Esophagus squamous epithelium (tissue), 5 donors: ENCODE data around the gene ABCB1. TPM values are rescaled to one million over a fixed set of nuclear protein-coding genes. Genes with fewer than 3 reads are reported as not detected.

Experiments
- DNase-seq: peaks from one replicate; lab custom pipeline; 2025; lab: John Stamatoyannopoulos, UW
- H3K27ac ChIP-seq, 4 donors: fragments of 200-600 bp; sonication (generic); one replicate each; pipeline ENCODE4 v1.5.1; 2016 to 2019; ENCODE audit warnings: mild to moderate bottlenecking in 1 of 4
- H3K27me3 ChIP-seq, 4 donors: fragments of 200-600 bp; sonication (generic); 1 replicate in 3 of 4; 2 replicates in 1 of 4; pipeline versions ENCODE4 v1.5.1 to v1.6.0; 2017 to 2021; ENCODE audit warnings: antibody characterized with exemption in 1 of 4
- H3K36me3 ChIP-seq, 3 donors: fragments of 200-600 bp; sonication (generic); one replicate each; pipeline ENCODE4 v1.5.1; 2016 to 2019
- H3K4me1 ChIP-seq, 3 donors: fragments of 200-600 bp; sonication (generic); one replicate each; pipeline ENCODE4 v1.5.1; 2017 to 2019
- H3K4me3 ChIP-seq, 4 donors: fragments of 200-600 bp; sonication (generic); 1 replicate in 3 of 4; 2 replicates in 1 of 4; pipeline ENCODE4 v1.5.1; 2016 to 2019; ENCODE audit warnings: mild to moderate bottlenecking in 2 of 4, moderate library complexity in 1 of 4
- H3K9me3 ChIP-seq, 3 donors: fragments of 200-600 bp; sonication (generic); one replicate each; pipeline ENCODE4 v1.5.1; 2016 to 2019
- CTCF ChIP-seq, 6 experiments: fragments of 450-650 bp in 4 of 6; fragments of 200-600 bp in 2 of 6; sonication (generic) in 2 of 6; IDR thresholded peaks; one replicate each; pipeline ENCODE4 v1.5.1; 2016 to 2019; ENCODE audit warnings: antibody characterized with exemption in 6 of 6, mild to moderate bottlenecking in 4 of 6, moderate library complexity in 4 of 6
- POLR2A ChIP-seq, 4 donors: fragments of 450-650 bp; IDR thresholded peaks; one replicate each; pipeline ENCODE4 v1.6.1; 2017; ENCODE audit warnings: antibody characterized with exemption in 4 of 4, mild to moderate bottlenecking in 4 of 4, moderate library complexity in 3 of 4
- WGBS, 2 donors: methylation state at CpG; one replicate each; pipeline ENCODE4 v1.1.5; 2018; 5-methylcytosine and 5-hydroxymethylcytosine counted together
- intact Hi-C: fragments of 100-400 bp; cut with DNase I; formaldehyde crosslinking; loops from one replicate; pipeline ENCODE4 v1.15.0; 2022
- total RNA-seq, 4 donors: library from RNA; depleted of rRNA; stranded (reverse); fragments of >200 nt; gene quantifications; one replicate each; pipeline ENCODE4 v1.1.0, GENCODE V29; 2016
- donor health status: DM: yes; HTN: yes; CAD: no.

Gene ABCB1
- total RNA-seq, 4 donors from 2014 or later: 0.91 to 15.4 (median 3.1) TPM

GRCh38 chr7:87497482-87497881 is 103.2 kb downstream of the ABCB1 start:
- no peak for TF ChIP-seq CTCF (IDR thresholded peaks at IDR 0.05)
- TF ChIP-seq POLR2A (IDR thresholded peaks at IDR 0.05): no peak
- intact Hi-C loops: no loop called here
- Histone ChIP-seq H3K4me3 (no peak overlapping the region), H3K36me3 (no peaks in the 10 kb centered on the region), H3K9me3 (no peaks in the 10 kb centered on the region), H3K4me1 (no peaks in the 10 kb centered on the region), H3K27me3 (no peaks in the 10 kb centered on the region), H3K27ac (no peak overlapping the region)
- DNase-seq: no peak
- WGBS, 2 donors: 64% methylated on average over 3 of the region's 3 CpGs

- no peak for TF ChIP-seq POLR2A (IDR thresholded peaks at IDR 0.05)
- TF ChIP-seq CTCF (IDR thresholded peaks at IDR 0.05): no peak
- no peaks in the 10 kb centered on the region for H3K36me3 ChIP-seq
These were observed 105.3 kb downstream of the ABCB1 start for GRCh38 chr7:87495366-87495765.

GRCh38 chr7:87494454-87494853 is 106.2 kb downstream of the ABCB1 start:
- no peaks in the 10 kb centered on the region for H3K27me3 ChIP-seq
- no peaks in the 10 kb centered on the region for H3K36me3 ChIP-seq
- no peak for TF ChIP-seq POLR2A (IDR thresholded peaks at IDR 0.05)
- no peak for TF ChIP-seq CTCF (IDR thresholded peaks at IDR 0.05)
- WGBS, 2 donors: 67 to 92% methylated on average over 1 of the region's 1 CpG
- no peaks in the 10 kb centered on the region for H3K9me3 ChIP-seq
- intact Hi-C loops: no loop called here
- no peak overlapping the region for H3K27ac ChIP-seq
- no peaks in the 10 kb centered on the region for H3K4me1 ChIP-seq
- DNase-seq: no peak
- H3K4me3 ChIP-seq: no peak overlapping the region

More at GRCh38 chr7:87495366-87495765, 105.3 kb downstream of the ABCB1 start:
- H3K27me3 ChIP-seq: no peaks in the 10 kb centered on the region
- H3K4me3 ChIP-seq: no peak overlapping the region
- no peaks in the 10 kb centered on the region for H3K9me3 ChIP-seq
- no peaks in the 10 kb centered on the region for H3K4me1 ChIP-seq
- no peak overlapping the region for H3K27ac ChIP-seq
- 78 to 79% methylated on average over 5 of the region's 5 CpGs for WGBS, 2 donors
- intact Hi-C loops: no loop called here
- no peak for DNase-seq

- Histone ChIP-seq H3K36me3 (no peaks in the 10 kb centered on the region), H3K9me3 (no peaks in the 10 kb centered on the region), H3K4me3 (no peak overlapping the region), H3K27ac (no peak overlapping the region), H3K4me1 (no peaks in the 10 kb centered on the region), H3K27me3 (no peaks in the 10 kb centered on the region)
- no peak for DNase-seq
- WGBS, 2 donors: 60 to 94% methylated on average over 1 to 2 of the region's 2 CpGs
- TF ChIP-seq POLR2A (IDR thresholded peaks at IDR 0.05): no peak
- no peak for TF ChIP-seq CTCF (IDR thresholded peaks at IDR 0.05)
- intact Hi-C loops: no loop called here
These were observed 117.6 kb downstream of the ABCB1 start for GRCh38 chr7:87483131-87483530.

- Histone ChIP-seq H3K27me3 (peaks cover 0 to 1% (median 0%) of the 10 kb centered on the region in 4 donors), H3K9me3 (no peaks in the 10 kb centered on the region), H3K27ac (no peak overlapping the region), H3K4me3 (no peak overlapping the region), H3K36me3 (no peaks in the 10 kb centered on the region), H3K4me1 (no peaks in the 10 kb centered on the region)
- no peak for DNase-seq
- intact Hi-C loops: no loop called here
- TF ChIP-seq CTCF (IDR thresholded peaks at IDR 0.05) (no peak), POLR2A (IDR thresholded peaks at IDR 0.05) (no peak)
- 70 to 76% methylated on average over 3 of the region's 3 CpGs for WGBS, 2 donors
These were observed 118.6 kb downstream of the ABCB1 start for GRCh38 chr7:87482115-87482514.
